H1 (cell line): ENCODE results near the gene CKS1B.

Experiments used
- BRCA1 ChIP-seq: IDR thresholded peaks from 2 replicates; pipeline ENCODE4 v1.6.1; 2012; ENCODE audit warnings: low read depth, low read length, improper control_type of control experiment
- EP300 ChIP-seq, 2 experiments: IDR thresholded peaks; 1 replicate in 1 of 2; 2 replicates in 1 of 2; pipeline ENCODE4 v1.6.1; 2011 to 2012; ENCODE audit warnings: low read depth in 2 of 2, low read length in 2 of 2, mild to moderate bottlenecking in 2 of 2, borderline replicate concordance in 1 of 2, inconsistent platforms in 1 of 2, moderate library complexity in 1 of 2
- EZH2 ChIP-seq: fragments of 200-600 bp; sonication (generic); IDR thresholded peaks from 2 replicates; pipeline ENCODE4 v1.7.1; 2012; ENCODE audit warnings: low read depth, mild to moderate bottlenecking, moderate library complexity, low read length, inconsistent platforms; ENCODE audit not compliant: severe bottlenecking
- JUN ChIP-seq: IDR thresholded peaks from 2 replicates; pipeline ENCODE4 v1.6.1; 2011; ENCODE audit warnings: low read depth, mild to moderate bottlenecking, improper control_type of control experiment, low read length
- PHF8 ChIP-seq: fragments of 200-600 bp; sonication (generic); conservative IDR thresholded peaks from 2 replicates; pipeline ENCODE4 v1.7.1; 2012; ENCODE audit warnings: low read depth, mild to moderate bottlenecking, inconsistent platforms, low read length, moderate library complexity
- TCF12 ChIP-seq: IDR thresholded peaks from 2 replicates; pipeline ENCODE4 v1.6.1; 2011; ENCODE audit warnings: low read depth, mild to moderate bottlenecking, low read length
- YY1 ChIP-seq: IDR thresholded peaks from 2 replicates; pipeline ENCODE4 v1.6.1; 2011; ENCODE audit warnings: low read depth, mild to moderate bottlenecking, low read length
- TF ChIP-seq, protein P1 (sequence below), 3 experiments: IDR thresholded peaks; 1 replicate in 2 of 3; 2 replicates in 1 of 3; pipeline versions ENCODE4 v1.5.1 to v1.6.1; 2011; ENCODE audit warnings: low read length in 3 of 3, mild to moderate bottlenecking in 3 of 3, inconsistent platforms in 2 of 3, low read depth in 1 of 3, moderate library complexity in 1 of 3; ENCODE audit not compliant: insufficient read depth in 1 of 3; ENCODE audit errors: control extremely low read depth in 1 of 3

DNA sequence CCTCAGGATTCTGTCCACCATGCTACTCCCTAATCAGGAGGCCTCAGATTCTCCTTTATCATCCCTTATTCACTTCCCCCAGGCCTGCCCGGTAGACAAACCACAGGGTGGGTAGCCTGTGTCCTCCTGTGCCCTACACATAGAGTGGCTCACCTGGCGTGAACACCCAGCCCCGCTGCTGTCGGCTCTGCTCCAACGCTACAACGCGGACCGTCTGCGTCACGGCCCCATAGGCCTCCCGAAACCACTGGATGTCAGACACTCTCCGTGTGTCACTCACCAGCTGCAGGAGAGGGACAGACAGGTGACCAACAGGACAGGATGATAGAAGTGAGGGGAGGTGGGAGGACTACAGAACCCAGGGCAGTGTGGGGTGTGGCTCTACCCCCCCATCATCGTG is 48.3 kb upstream of the CKS1B start:
- TF ChIP-seq TCF12 (no peak), JUN (no peak), PHF8 (no peak), BRCA1 (no peak), EZH2 (no peak), EP300 (IDR thresholded peaks at IDR 0.05; ENCODE audit: borderline replicate concordance in 1 of 2, low read depth in 2 of 2, low read length in 2 of 2) (no peak), YY1 (no peak)
- TF ChIP-seq, protein P1, sequence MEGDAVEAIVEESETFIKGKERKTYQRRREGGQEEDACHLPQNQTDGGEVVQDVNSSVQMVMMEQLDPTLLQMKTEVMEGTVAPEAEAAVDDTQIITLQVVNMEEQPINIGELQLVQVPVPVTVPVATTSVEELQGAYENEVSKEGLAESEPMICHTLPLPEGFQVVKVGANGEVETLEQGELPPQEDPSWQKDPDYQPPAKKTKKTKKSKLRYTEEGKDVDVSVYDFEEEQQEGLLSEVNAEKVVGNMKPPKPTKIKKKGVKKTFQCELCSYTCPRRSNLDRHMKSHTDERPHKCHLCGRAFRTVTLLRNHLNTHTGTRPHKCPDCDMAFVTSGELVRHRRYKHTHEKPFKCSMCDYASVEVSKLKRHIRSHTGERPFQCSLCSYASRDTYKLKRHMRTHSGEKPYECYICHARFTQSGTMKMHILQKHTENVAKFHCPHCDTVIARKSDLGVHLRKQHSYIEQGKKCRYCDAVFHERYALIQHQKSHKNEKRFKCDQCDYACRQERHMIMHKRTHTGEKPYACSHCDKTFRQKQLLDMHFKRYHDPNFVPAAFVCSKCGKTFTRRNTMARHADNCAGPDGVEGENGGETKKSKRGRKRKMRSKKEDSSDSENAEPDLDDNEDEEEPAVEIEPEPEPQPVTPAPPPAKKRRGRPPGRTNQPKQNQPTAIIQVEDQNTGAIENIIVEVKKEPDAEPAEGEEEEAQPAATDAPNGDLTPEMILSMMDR (IDR thresholded peaks at IDR 0.05; ENCODE audit: control extremely low read depth in 1 of 3, insufficient read depth in 1 of 3, low read depth in 1 of 3, low read length in 3 of 3), result no peak
